HG02852 (cell line): ENCODE data around the gene FAM120B.
A peak's percentile ranks its signal among the peaks of the same experiment; 100 is the strongest.
"Not testable (repeated sequence)": the region's sequence is repeated elsewhere in the genome, so short reads cannot be mapped to it uniquely, and the experiment has no call there.

Experiments used
- ATAC-seq: cut with Tn5 transposase; IDR thresholded peaks from one replicate; pipeline ENCODE4 v1.9.1; 2021; ENCODE audit warnings: mild to moderate bottlenecking, moderate library complexity; ENCODE audit not compliant: unreplicated experiment

The FAM120B gene

GRCh38 chr6:170347091-170347490 lies 40.5 kb downstream of the FAM120B start:
- ATAC-seq, result peak; percentile 58

- ATAC-seq, result no peak
These were observed 41.4 kb downstream of the FAM120B start for GRCh38 chr6:170347975-170348374.

GRCh38 chr6:170351456-170351855 lies 44.9 kb downstream of the FAM120B start:
- ATAC-seq, result not testable (repeated sequence)

- ATAC-seq, result not testable (repeated sequence)
These were observed 48.6 kb downstream of the FAM120B start for GRCh38 chr6:170355190-170355589.

- ATAC-seq, result no peak
These were observed 49.1 kb downstream of the FAM120B start for GRCh38 chr6:170355661-170356060.

GRCh38 chr6:170357812-170358211 lies 51.3 kb downstream of the FAM120B start:
- ATAC-seq, result no peak

- no peak for ATAC-seq
These were observed 51.9 kb downstream of the FAM120B start for GRCh38 chr6:170358496-170358895.

- ATAC-seq, result no peak
These were observed 53.9 kb downstream of the FAM120B start for GRCh38 chr6:170360476-170360875.

GRCh38 chr6:170361335-170361734 lies 54.8 kb downstream of the FAM120B start:
- no peak for ATAC-seq

- ATAC-seq, result no peak
These were observed 55.6 kb downstream of the FAM120B start for GRCh38 chr6:170362121-170362520.

- ATAC-seq, result no peak
These were observed 56.7 kb downstream of the FAM120B start for GRCh38 chr6:170363255-170363654.

- no peak for ATAC-seq
These were observed 58.6 kb downstream of the FAM120B start for GRCh38 chr6:170365121-170365520.

GRCh38 chr6:170365593-170365992 lies 59.0 kb downstream of the FAM120B start:
- ATAC-seq, result no peak

- no peak for ATAC-seq
These were observed 59.8 kb downstream of the FAM120B start for GRCh38 chr6:170366248-170366960.

- ATAC-seq, result no peak
These were observed 60.7 kb downstream of the FAM120B start for GRCh38 chr6:170367241-170367640.

- no peak for ATAC-seq
These were observed 62.0 kb downstream of the FAM120B start for GRCh38 chr6:170368544-170368943.

- ATAC-seq, result no peak
These were observed 62.8 kb downstream of the FAM120B start for GRCh38 chr6:170369403-170369802.

- ATAC-seq, result peak; percentile 80
These were observed 63.9 kb downstream of the FAM120B start for GRCh38 chr6:170370416-170370815.

GRCh38 chr6:170371080-170371479 lies 64.5 kb downstream of the FAM120B start:
- ATAC-seq, result no peak

- ATAC-seq, result no peak
These were observed 65.0 kb downstream of the FAM120B start for GRCh38 chr6:170371588-170371987.

- no peak for ATAC-seq
These were observed 66.1 kb downstream of the FAM120B start for GRCh38 chr6:170372380-170373325.
